ENCODE data around the gene AVPI1.

- TF ChIP-seq YY1 (IDR thresholded peaks at IDR 0.05; ENCODE audit: insufficient read depth, insufficient read length) (no peak), SUZ12 (IDR thresholded peaks at IDR 0.05; ENCODE audit: extremely low read depth, insufficient read depth, insufficient read length) (no peak), ZNF274 (IDR thresholded peaks at IDR 0.05; ENCODE audit: low read depth, low read length) (no peak)
Measured at GRCh38 chr10:97675222-97675621, 11.8 kb downstream of the AVPI1 start.

Measured in NT2/D1 (cell line).